ENCODE measurements around the gene HLCS.

DNA sequence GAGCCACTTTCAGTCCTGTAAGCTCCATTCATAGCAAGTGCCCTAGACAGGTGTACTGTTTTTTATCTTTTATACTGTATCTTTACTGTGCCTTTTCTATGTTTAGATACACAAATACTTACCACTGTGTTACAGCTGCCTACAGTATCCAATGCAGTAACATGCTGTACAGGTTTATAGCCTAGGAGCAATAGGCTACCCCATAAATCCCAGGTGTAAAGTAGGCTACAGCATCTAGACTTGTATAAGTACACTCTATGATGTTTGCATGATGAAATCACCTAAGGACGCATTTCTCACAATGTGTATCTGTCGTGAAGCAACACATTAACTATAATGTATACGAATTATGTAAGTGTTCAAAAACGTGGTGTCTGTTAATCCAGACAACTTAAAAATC lies 10.7 kb downstream of the HLCS start:
- no peak for TF ChIP-seq POLR2A (IDR thresholded peaks at IDR 0.05; ENCODE audit: low read depth, low read length)
- TF ChIP-seq JUN (IDR thresholded peaks at IDR 0.05; ENCODE audit: borderline replicate concordance, insufficient read depth, insufficient read length, low read depth) = no peak
- TF ChIP-seq, protein P1, sequence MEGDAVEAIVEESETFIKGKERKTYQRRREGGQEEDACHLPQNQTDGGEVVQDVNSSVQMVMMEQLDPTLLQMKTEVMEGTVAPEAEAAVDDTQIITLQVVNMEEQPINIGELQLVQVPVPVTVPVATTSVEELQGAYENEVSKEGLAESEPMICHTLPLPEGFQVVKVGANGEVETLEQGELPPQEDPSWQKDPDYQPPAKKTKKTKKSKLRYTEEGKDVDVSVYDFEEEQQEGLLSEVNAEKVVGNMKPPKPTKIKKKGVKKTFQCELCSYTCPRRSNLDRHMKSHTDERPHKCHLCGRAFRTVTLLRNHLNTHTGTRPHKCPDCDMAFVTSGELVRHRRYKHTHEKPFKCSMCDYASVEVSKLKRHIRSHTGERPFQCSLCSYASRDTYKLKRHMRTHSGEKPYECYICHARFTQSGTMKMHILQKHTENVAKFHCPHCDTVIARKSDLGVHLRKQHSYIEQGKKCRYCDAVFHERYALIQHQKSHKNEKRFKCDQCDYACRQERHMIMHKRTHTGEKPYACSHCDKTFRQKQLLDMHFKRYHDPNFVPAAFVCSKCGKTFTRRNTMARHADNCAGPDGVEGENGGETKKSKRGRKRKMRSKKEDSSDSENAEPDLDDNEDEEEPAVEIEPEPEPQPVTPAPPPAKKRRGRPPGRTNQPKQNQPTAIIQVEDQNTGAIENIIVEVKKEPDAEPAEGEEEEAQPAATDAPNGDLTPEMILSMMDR (IDR thresholded peaks at IDR 0.05; ENCODE audit: extremely low read depth in 1 of 2, insufficient read depth in 1 of 2, low read depth in 1 of 2, low read length in 2 of 2) = no peak
- no peak for TF ChIP-seq EZH2 (IDR thresholded peaks at IDR 0.05; ENCODE audit: borderline replicate concordance, low read depth, low read length, severe bottlenecking)
- TF ChIP-seq, protein P2, sequence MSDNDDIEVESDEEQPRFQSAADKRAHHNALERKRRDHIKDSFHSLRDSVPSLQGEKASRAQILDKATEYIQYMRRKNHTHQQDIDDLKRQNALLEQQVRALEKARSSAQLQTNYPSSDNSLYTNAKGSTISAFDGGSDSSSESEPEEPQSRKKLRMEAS (IDR thresholded peaks at IDR 0.05; ENCODE audit: insufficient read depth, insufficient read length) = no peak
- no peak for TF ChIP-seq FOS (IDR thresholded peaks at IDR 0.05; ENCODE audit: borderline replicate concordance, insufficient read depth, low read length)
- no peak for TF ChIP-seq POLR2AphosphoS5 (IDR thresholded peaks at IDR 0.05; ENCODE audit: insufficient read depth, low read depth, low read length)

All from endothelial cell of umbilical vein (primary cell).